DND-41 (cell line): ENCODE results near the gene PDE4B.

Experiments used
- EZH2 ChIP-seq: IDR thresholded peaks from 3 replicates; pipeline ENCODE4 v1.6.1; 2012; ENCODE audit warnings: borderline replicate concordance, low read depth, mild to moderate bottlenecking, moderate library complexity, low read length, inconsistent platforms; ENCODE audit not compliant: severe bottlenecking
- TF ChIP-seq, protein P1 (sequence below): IDR thresholded peaks from 2 replicates; pipeline ENCODE4 v1.5.1; 2012; ENCODE audit warnings: borderline replicate concordance, low read length, moderate library complexity, mild to moderate bottlenecking; ENCODE audit not compliant: poor library complexity, severe bottlenecking; ENCODE audit errors: extremely low read depth

DNA sequence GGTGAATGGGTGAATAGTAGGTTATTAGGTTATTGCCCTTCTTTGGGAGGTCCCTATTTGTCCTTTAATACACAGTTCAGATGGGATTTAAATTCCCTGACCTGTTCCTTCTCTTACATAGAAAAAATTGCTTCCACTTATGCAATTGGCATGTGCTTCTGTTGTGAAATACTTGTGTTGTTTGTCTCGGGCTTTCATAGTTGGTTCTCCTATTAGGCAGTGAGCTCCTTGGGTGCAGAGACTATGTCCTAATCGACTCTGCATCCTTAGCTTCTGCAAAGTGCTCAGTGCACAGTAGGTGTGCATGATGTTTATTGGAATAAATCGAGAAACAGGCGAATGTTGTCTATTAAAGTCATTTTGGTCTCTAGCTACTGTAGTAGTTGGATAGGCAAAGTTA is 1.3 kb upstream of the PDE4B start:
- TF ChIP-seq, protein P1, sequence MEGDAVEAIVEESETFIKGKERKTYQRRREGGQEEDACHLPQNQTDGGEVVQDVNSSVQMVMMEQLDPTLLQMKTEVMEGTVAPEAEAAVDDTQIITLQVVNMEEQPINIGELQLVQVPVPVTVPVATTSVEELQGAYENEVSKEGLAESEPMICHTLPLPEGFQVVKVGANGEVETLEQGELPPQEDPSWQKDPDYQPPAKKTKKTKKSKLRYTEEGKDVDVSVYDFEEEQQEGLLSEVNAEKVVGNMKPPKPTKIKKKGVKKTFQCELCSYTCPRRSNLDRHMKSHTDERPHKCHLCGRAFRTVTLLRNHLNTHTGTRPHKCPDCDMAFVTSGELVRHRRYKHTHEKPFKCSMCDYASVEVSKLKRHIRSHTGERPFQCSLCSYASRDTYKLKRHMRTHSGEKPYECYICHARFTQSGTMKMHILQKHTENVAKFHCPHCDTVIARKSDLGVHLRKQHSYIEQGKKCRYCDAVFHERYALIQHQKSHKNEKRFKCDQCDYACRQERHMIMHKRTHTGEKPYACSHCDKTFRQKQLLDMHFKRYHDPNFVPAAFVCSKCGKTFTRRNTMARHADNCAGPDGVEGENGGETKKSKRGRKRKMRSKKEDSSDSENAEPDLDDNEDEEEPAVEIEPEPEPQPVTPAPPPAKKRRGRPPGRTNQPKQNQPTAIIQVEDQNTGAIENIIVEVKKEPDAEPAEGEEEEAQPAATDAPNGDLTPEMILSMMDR: no peak
- TF ChIP-seq EZH2: no peak
